Mucosa of descending colon (tissue), 3 donors: ENCODE data around the gene NAPSA. TPM values are rescaled to one million over a fixed set of nuclear protein-coding genes. Genes with fewer than 3 reads are reported as not detected.

Experiments
- ATAC-seq: fragments of 200-7000 bp; cut with Tn5 transposase; one replicate; pipeline ENCODE4 v1.9.1; 2020; ENCODE audit warnings: mild to moderate bottlenecking, moderate library complexity
- DNase-seq, 3 donors: peaks; one replicate each; pipeline ENCODE4 v3.0.0-alpha.2; 2020
- H3K36me3 ChIP-seq: fragments of 200-600 bp; one replicate; pipeline ENCODE4 v1.8.0; 2021; ENCODE audit warnings: low read depth, mild to moderate bottlenecking
- H3K4me1 ChIP-seq: fragments of 200-600 bp; one replicate; pipeline ENCODE4 v1.8.0; 2021; ENCODE audit warnings: low read depth, mild to moderate bottlenecking
- H3K4me3 ChIP-seq: fragments of 200-600 bp; one replicate; pipeline ENCODE4 v1.8.0; 2021; ENCODE audit warnings: mild to moderate bottlenecking
- H3K9me3 ChIP-seq: fragments of 200-600 bp; one replicate; pipeline ENCODE4 v1.8.0; 2021; ENCODE audit warnings: mild to moderate bottlenecking
- intact Hi-C, 2 donors: fragments of 100-400 bp; cut with DNase I in 1 of 2; cut with micrococcal nuclease in 1 of 2; formaldehyde crosslinking; loops; one replicate each; pipeline versions ENCODE4 v1.11.0 to v1.11.1; 2022; cut with DNase I, micrococcal nuclease
- total RNA-seq, 3 donors: library from RNA; stranded (reverse); fragmentation: NEBNext Ultra II Directional in 2 of 3; extraction: Animal tissue kit (Norgen Biotek cat#: 25700) in 2 of 3; gene quantifications; one replicate each; pipeline versions ENCODE4 v1.2.1 to v1.2.4, GENCODE V29; 2021 to 2023
- TF ChIP-seq, protein P1 (sequence below): fragments of 200-600 bp; IDR thresholded peaks from one replicate; pipeline ENCODE4 v1.8.0; 2022; ENCODE audit warnings: antibody characterized with exemption, mild to moderate bottlenecking
- donor health status: DM: no; HTN: no; CAD: no; lungs with moderate emphysema.
- donor health status: DM: no; HTN: no; CAD: no.
- donor health status: DM: no; HTN: yes; CAD: no.

The NAPSA gene
- total RNA-seq, 3 donors from 2014 or later, result 1.8 to 3.2 (median 2.0) TPM

DNA sequence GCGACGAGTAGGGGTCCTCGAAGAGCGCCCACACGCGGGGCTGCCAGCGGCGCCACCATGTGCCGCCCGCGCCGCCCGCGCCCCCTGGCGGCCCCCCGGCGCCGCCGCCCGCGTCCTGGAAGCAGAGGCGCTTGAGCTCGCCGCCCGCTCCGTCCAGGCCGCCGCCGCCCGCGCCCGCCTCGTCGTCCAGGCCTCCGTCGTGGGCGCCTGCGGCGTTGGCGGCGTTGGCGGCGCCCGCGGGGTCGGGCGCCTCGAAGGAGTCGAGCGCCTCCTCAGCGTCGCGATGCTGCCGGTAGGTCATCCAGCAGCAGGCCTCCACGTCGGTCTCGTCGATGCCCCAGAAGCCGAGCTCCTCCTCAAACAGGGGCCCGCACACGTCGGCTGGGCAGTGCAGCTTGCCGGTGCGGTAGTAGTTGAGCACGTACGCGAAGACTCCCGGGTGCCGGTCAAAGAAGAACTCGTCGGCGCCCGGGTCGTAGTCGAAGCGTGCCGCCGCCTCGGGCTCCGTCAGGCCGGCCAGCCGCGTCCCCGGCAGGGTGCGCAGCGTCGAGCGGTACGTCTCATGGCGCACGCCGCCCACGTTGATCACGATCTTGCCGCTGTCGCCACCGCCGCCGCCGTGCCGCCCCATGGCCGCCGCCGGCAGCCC, 37.1 kb downstream of the NAPSA start:
- TF ChIP-seq, protein P1, sequence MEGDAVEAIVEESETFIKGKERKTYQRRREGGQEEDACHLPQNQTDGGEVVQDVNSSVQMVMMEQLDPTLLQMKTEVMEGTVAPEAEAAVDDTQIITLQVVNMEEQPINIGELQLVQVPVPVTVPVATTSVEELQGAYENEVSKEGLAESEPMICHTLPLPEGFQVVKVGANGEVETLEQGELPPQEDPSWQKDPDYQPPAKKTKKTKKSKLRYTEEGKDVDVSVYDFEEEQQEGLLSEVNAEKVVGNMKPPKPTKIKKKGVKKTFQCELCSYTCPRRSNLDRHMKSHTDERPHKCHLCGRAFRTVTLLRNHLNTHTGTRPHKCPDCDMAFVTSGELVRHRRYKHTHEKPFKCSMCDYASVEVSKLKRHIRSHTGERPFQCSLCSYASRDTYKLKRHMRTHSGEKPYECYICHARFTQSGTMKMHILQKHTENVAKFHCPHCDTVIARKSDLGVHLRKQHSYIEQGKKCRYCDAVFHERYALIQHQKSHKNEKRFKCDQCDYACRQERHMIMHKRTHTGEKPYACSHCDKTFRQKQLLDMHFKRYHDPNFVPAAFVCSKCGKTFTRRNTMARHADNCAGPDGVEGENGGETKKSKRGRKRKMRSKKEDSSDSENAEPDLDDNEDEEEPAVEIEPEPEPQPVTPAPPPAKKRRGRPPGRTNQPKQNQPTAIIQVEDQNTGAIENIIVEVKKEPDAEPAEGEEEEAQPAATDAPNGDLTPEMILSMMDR, result no peak
- peak; percentile 27 to 68 (median 60) for DNase-seq
- peaks cover 5% of the 10 kb centered on the region for H3K4me1 ChIP-seq
- H3K36me3 ChIP-seq, result no peaks in the 10 kb centered on the region
- intact Hi-C loops, result no loop called here
- ATAC-seq, result no peak
- H3K4me3 ChIP-seq, result no peak overlapping the region
- H3K9me3 ChIP-seq, result no peaks in the 10 kb centered on the region

DNA sequence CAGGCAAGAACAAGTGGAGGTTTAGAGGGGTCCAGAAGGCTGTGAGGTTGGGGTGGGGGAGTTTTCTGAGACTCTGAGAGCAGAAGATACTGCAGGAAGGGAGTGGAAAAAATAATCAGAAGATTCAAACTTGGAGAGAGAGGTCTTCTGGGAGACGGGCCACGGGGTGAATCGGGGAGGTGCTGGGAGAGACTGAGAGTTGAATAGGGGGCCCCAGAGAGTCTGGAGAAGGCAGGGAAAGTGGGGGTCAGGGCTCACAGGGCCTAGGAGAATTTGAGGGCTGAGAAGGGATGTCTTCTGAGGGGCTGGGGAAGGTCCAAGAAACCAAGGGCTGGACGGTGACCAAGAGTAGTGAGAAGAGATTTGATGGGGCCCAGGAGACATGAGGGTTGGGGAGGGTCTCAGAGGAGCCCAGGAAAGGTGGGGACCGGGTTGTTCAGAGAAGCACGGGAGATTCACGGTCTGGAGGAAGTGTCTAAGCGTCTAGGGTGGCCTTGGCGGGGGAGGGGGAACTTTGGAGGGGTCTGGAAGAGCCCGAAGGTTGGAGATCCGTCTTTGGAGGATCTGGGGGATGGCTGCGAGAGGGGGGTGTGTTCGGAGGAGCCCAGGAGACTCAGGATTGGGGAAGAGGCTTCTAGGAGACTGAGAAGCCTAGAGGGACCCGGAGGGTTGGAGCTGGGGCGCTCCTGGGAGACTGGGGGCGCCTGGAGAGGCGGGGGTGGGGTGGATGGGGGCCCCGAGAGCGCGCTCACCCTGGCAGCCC, 37.8 kb downstream of the NAPSA start:
- Histone ChIP-seq H3K36me3 (no peaks in the 10 kb centered on the region), H3K4me3 (no peak overlapping the region), H3K4me1 (peaks cover 5% of the 10 kb centered on the region), H3K9me3 (no peaks in the 10 kb centered on the region)
- TF ChIP-seq, protein P1, result no peak
- peak in 1 of 3 donors; percentile 45 for DNase-seq
- intact Hi-C loops, result no loop called here
- no peak for ATAC-seq

DNA sequence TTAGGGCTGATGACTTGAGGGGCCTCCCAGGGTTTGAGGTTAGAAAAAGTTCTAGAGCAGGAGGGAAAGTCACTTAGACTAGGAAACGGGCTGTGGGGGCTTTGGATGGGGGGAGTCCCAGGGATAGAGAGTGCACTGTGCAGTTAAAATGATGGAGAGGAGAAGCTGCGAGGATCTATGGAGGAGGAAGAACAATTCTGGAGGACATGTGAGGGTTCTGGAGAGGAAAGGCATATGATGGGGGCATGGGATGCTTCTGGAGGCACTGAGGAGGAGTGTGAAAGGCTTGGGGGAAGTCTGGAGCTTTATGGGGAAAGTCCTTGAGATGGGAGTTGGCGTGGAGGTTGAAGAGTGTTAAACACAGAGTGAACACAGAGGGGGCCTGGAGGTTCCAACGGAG, 38.4 kb downstream of the NAPSA start:
- TF ChIP-seq, protein P1, result no peak

DNA sequence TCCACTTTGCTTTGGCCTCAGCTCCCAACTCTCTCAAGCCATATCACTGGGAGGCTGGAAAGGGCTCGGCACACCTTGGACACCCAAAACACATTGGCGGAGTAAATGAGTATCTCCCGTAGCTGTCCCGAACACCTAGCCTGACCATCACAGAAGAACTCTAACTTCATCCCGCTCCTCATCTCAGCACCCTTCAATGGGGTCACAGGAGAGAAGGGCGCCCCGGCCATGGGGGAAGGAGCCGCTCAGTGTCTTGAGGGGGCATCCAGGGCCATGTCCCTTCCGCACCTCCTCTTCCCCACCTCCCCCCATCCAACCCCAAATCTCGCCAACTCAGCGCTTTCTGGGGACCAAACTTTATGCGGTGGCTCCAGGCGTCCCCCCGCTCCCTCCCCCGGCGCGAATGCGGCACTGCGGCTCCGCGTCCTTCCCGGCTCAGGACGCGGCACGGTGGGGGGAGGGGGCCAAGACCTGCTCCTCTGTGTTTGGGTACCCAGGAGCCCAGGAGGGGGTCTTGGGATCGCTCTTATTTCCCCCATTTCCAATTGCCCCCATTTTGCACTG, 39.3 kb downstream of the NAPSA start:
- peaks cover 5% of the 10 kb centered on the region for H3K4me1 ChIP-seq
- intact Hi-C loops, result no loop called here
- DNase-seq, result peak in 1 of 3 donors; percentile 45
- TF ChIP-seq, protein P1, result no peak
- no peak overlapping the region for H3K4me3 ChIP-seq
- no peaks in the 10 kb centered on the region for H3K36me3 ChIP-seq
- no peaks in the 10 kb centered on the region for H3K9me3 ChIP-seq
- no peak for ATAC-seq

More for the DNA sequence above, 38.4 kb downstream of the NAPSA start:
- intact Hi-C loops, result no loop called here
- no peaks in the 10 kb centered on the region for H3K36me3 ChIP-seq
- peaks cover 5% of the 10 kb centered on the region for H3K4me1 ChIP-seq
- peak in 1 of 3 donors; percentile 0 for DNase-seq
- no peak for ATAC-seq
- H3K4me3 ChIP-seq, result no peak overlapping the region
- no peaks in the 10 kb centered on the region for H3K9me3 ChIP-seq

DNA sequence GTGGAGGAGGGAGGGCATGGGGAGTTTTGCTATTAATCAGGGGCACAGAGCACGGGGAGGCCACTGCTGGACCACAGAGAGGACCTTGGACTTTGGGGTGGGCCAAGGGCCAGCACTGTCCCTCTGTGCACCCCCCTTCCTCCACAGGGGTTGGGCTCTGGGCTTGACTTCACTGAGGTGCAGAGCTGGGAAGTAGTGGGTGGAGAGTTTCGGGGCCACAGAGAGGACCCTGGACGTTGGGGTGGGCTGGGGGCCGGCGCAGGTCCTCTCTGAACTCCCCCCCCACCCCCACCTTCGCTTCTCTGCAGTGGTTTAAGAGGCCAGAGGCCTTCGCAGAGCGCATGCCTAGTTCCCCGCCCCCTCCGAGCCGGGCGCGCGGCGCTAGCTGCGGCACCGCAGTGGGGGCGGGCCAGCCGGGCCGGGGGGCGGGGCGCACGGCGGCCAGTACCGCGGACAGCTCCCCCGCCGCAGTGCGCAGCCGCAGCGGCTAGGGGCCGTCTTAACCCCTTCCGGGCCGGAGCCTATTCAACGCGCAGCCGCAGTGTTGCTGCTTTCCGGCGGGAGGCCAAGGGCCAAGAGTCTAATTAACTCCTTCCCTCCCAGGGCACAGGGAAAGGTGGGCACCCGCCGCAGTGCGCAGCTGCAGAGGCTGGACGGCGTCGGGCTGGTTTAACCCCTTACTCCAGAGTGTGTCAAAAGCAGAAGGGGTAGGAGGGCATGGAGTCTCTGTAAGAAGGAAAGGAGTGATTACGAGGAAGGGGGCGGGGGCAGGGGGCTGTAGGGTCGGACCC, 39.9 kb downstream of the NAPSA start:
- Histone ChIP-seq H3K4me3 (no peak overlapping the region), H3K36me3 (no peaks in the 10 kb centered on the region), H3K4me1 (peaks cover 5% of the 10 kb centered on the region), H3K9me3 (no peaks in the 10 kb centered on the region)
- intact Hi-C loops, result no loop called here
- TF ChIP-seq, protein P1, result no peak
- DNase-seq (peak; percentile 71 to 84 (median 74)), ATAC-seq (peak; percentile 61)
